ENCODE results near the gene COPS8. TPM values are rescaled to one million over a fixed set of nuclear protein-coding genes. Genes with fewer than 3 reads are reported as not detected.

COPS8 gene
- total RNA-seq, 5 donors from 2014 or later (not counting 1 experiment from before 2014, with no cell fraction given) = 27.6 to 49.4 (median 30.2) TPM

GRCh38 chr2:237057107-237057506 is 28.6 kb upstream of the COPS8 start:
- peaks cover 0 to 5% of the 10 kb centered on the region in 2 donors for H3K27me3 Mint-ChIP-seq
- H3K4me3 ChIP-seq (ENCODE audit: control insufficient read depth in 1 of 2, extremely low read depth in 1 of 2, low read length in 1 of 2) = no peak overlapping the region
- H3K9me3 ChIP-seq = no peaks in the 10 kb centered on the region
- H3K4me1 ChIP-seq (ENCODE audit: control insufficient read depth in 1 of 2, extremely low read depth in 1 of 2, insufficient read depth in 2 of 2, low read length in 2 of 2) = no peaks in the 10 kb centered on the region
- H3K36me3 Mint-ChIP-seq = no peaks in the 10 kb centered on the region
- ATAC-seq (replicated peaks in 1 of 4) (no peak), DNase-seq (no peak)
- H3K36me3 ChIP-seq (ENCODE audit: control insufficient read depth in 2 of 2, extremely low read depth in 1 of 2, insufficient read depth in 1 of 2, low read length in 1 of 2) = no peaks in the 10 kb centered on the region
- CTCF ChIA-PET = no interaction called here
- no CpG with 5 or more reads among the region's 5 CpGs for WGBS (ENCODE audit: insufficient coverage)
- peaks cover 1 to 5% (median 3%) of the 10 kb centered on the region in 3 donors for H3K4me1 Mint-ChIP-seq
- no peak overlapping the region for H3K4me3 Mint-ChIP-seq
- POLR2A ChIA-PET = no interaction called here
- peaks cover 0 to 4% of the 10 kb centered on the region in 2 experiments for H3K27me3 ChIP-seq (replicated peaks in 1 of 2; ENCODE audit: control insufficient read depth in 2 of 2, extremely low read depth in 1 of 2, insufficient read depth in 2 of 2, low read length in 1 of 2)
- H3K27ac Mint-ChIP-seq = no peak overlapping the region
- no peak overlapping the region for H3K27ac ChIP-seq (ENCODE audit: low read length)
- H3K9me3 Mint-ChIP-seq = no peaks in the 10 kb centered on the region

DNA sequence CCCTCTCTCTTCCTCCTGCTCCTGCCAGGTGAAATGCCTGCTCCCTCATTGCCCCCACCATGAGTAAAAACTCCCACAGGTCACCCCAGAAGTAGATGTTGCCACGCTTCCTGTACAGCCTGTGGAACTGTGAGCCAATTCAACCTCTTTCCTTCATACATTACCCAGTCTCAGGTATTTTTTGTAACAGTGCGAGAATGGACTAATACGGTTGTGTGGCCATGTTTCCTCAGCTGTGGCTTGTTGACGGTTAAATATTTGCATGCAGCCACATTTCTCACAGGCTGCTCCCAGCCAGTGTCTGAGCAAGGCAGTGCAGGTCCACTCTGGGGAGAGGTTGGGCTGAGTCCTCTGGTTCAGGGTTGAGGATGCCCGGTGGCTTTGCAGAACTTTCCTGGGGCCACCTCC is 27.8 kb upstream of the COPS8 start:
- H3K4me3 ChIP-seq (ENCODE audit: control insufficient read depth in 1 of 2, extremely low read depth in 1 of 2, low read length in 1 of 2) = no peak overlapping the region

DNA sequence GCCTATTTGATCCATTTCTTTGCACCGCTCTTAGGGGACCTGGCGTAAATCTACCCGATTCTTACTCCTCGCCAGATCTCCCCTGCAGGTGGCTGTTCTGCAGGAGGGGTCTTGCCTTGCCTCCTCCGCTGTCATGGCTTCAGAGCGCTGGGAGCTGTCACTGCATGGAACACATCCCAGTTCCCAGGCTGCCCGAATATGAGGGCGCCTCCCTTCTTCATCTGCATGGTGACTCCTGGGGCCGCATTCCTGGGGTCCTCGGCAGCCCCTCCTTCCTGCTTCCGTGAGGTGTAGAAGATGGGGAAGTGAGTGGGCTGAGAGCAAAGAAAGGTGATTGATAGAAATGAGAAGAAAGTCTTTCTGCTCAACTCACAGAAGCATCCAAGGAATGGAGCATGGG is 27.3 kb upstream of the COPS8 start:
- Mint-ChIP-seq H3K27ac (no peak overlapping the region), H3K27me3 (peaks cover 0 to 5% of the 10 kb centered on the region in 2 donors), H3K4me1 (peaks cover 1 to 5% (median 3%) of the 10 kb centered on the region in 3 donors), H3K9me3 (no peaks in the 10 kb centered on the region), H3K36me3 (no peaks in the 10 kb centered on the region), H3K4me3 (no peak overlapping the region)
- ChIA-PET CTCF (no interaction called here), POLR2A (interaction anchor here in 1 of 2 donors (0.5 kb wide), 1 partner anchor 312 kb away, joined by 3 read pairs; no protein-coding TSS in a partner anchor)
- Histone ChIP-seq H3K9me3 (no peaks in the 10 kb centered on the region), H3K27ac (ENCODE audit: low read length) (no peak overlapping the region), H3K4me3 (ENCODE audit: control insufficient read depth in 1 of 2, extremely low read depth in 1 of 2, low read length in 1 of 2) (no peak overlapping the region), H3K27me3 (replicated peaks in 1 of 2; ENCODE audit: control insufficient read depth in 2 of 2, extremely low read depth in 1 of 2, insufficient read depth in 2 of 2, low read length in 1 of 2) (peaks cover 0 to 4% of the 10 kb centered on the region in 2 experiments), H3K4me1 (ENCODE audit: control insufficient read depth in 1 of 2, extremely low read depth in 1 of 2, insufficient read depth in 2 of 2, low read length in 2 of 2) (no peaks in the 10 kb centered on the region), H3K36me3 (ENCODE audit: control insufficient read depth in 2 of 2, extremely low read depth in 1 of 2, insufficient read depth in 1 of 2, low read length in 1 of 2) (no peaks in the 10 kb centered on the region)
- no peak for ATAC-seq (replicated peaks in 1 of 4)
- WGBS (ENCODE audit: insufficient coverage) = 92% methylated on average over 8 of the region's 11 CpGs
- no peak for DNase-seq

More for the DNA sequence above, 27.8 kb upstream of the COPS8 start:
- no peaks in the 10 kb centered on the region for H3K9me3 ChIP-seq
- no peaks in the 10 kb centered on the region for H3K9me3 Mint-ChIP-seq
- H3K27me3 ChIP-seq (replicated peaks in 1 of 2; ENCODE audit: control insufficient read depth in 2 of 2, extremely low read depth in 1 of 2, insufficient read depth in 2 of 2, low read length in 1 of 2) = peaks cover 0 to 4% of the 10 kb centered on the region in 2 experiments
- H3K27me3 Mint-ChIP-seq = peaks cover 0 to 5% of the 10 kb centered on the region in 2 donors
- 68% methylated on average over 4 of the region's 5 CpGs for WGBS (ENCODE audit: insufficient coverage)
- no peak overlapping the region for H3K27ac ChIP-seq (ENCODE audit: low read length)
- ChIA-PET CTCF (no interaction called here), POLR2A (no interaction called here)
- H3K36me3 Mint-ChIP-seq = no peaks in the 10 kb centered on the region
- no peak for DNase-seq
- no peaks in the 10 kb centered on the region for H3K36me3 ChIP-seq (ENCODE audit: control insufficient read depth in 2 of 2, extremely low read depth in 1 of 2, insufficient read depth in 1 of 2, low read length in 1 of 2)
- no peaks in the 10 kb centered on the region for H3K4me1 ChIP-seq (ENCODE audit: control insufficient read depth in 1 of 2, extremely low read depth in 1 of 2, insufficient read depth in 2 of 2, low read length in 2 of 2)
- no peak overlapping the region for H3K4me3 Mint-ChIP-seq
- peaks cover 1 to 5% (median 3%) of the 10 kb centered on the region in 3 donors for H3K4me1 Mint-ChIP-seq
- no peak for ATAC-seq (replicated peaks in 1 of 4)
- H3K27ac Mint-ChIP-seq = no peak overlapping the region

DNA sequence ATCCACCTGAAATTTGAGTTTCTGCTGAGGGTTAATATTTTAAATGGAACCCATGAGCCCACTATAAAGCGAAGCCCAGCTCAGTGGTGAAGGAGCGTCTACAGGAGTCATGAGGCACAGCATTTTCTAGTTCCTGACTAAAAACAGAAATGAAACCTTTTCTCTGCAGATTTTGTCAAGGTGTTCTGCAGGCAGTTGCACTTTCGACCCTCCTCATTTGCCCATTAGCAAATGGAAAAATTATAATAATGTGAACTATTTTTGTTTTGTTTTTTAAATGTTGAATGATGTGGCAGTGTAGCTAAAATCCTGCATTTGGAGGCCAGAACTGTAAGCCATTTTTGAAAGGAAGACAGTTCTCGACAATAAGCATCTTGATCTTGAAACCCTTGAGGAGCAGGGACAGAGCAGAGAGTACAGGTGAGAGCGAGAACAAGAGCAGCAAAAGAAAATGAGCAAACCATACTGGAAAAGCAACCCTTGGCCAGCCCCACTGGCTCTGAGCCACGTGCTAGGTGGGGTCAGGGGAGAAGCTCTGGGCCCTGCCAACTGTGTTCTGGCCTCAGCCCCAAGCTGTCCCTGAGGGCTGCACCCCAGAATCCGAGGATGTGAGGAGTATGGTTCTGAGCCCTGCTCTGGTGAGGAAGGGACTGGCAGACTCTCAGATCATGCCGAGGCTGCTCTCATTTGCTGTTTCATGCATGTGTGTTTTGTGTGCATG is 26.4 kb upstream of the COPS8 start:
- Mint-ChIP-seq H3K4me1 (peaks cover 1 to 5% (median 3%) of the 10 kb centered on the region in 3 donors), H3K27ac (no peak overlapping the region), H3K27me3 (peaks cover 0 to 5% of the 10 kb centered on the region in 2 donors), H3K9me3 (no peaks in the 10 kb centered on the region), H3K4me3 (no peak overlapping the region), H3K36me3 (no peaks in the 10 kb centered on the region)
- H3K36me3 ChIP-seq (ENCODE audit: control insufficient read depth in 2 of 2, extremely low read depth in 1 of 2, insufficient read depth in 1 of 2, low read length in 1 of 2) = no peaks in the 10 kb centered on the region
- peaks cover 0 to 4% of the 10 kb centered on the region in 2 experiments for H3K27me3 ChIP-seq (replicated peaks in 1 of 2; ENCODE audit: control insufficient read depth in 2 of 2, extremely low read depth in 1 of 2, insufficient read depth in 2 of 2, low read length in 1 of 2)
- DNase-seq (no peak), ATAC-seq (replicated peaks in 1 of 4) (no peak)
- WGBS (ENCODE audit: insufficient coverage) = 44% methylated on average over 6 of the region's 8 CpGs
- no peaks in the 10 kb centered on the region for H3K9me3 ChIP-seq
- ChIA-PET POLR2A (interaction anchor here in 1 of 2 donors (0.5 kb wide), 1 partner anchor 313 kb away, joined by 3 read pairs; no protein-coding TSS in a partner anchor), CTCF (no interaction called here)
- H3K27ac ChIP-seq (ENCODE audit: low read length) = no peak overlapping the region
- no peak overlapping the region for H3K4me3 ChIP-seq (ENCODE audit: control insufficient read depth in 1 of 2, extremely low read depth in 1 of 2, low read length in 1 of 2)
- no peaks in the 10 kb centered on the region for H3K4me1 ChIP-seq (ENCODE audit: control insufficient read depth in 1 of 2, extremely low read depth in 1 of 2, insufficient read depth in 2 of 2, low read length in 2 of 2)

- DNase-seq = peak in 12 of 35 experiments; percentile 6 to 58 (median 17)
- ChIA-PET CTCF (interaction anchor here in 1 of 2 donors (0.7 kb wide), 1 partner anchor 45 kb away, joined by 3 read pairs; no protein-coding TSS in a partner anchor), POLR2A (no interaction called here)
- no peak overlapping the region for H3K27ac Mint-ChIP-seq
- H3K27me3 Mint-ChIP-seq = peaks cover 0 to 5% of the 10 kb centered on the region in 2 donors
- Histone ChIP-seq H3K27me3 (replicated peaks in 1 of 2; ENCODE audit: control insufficient read depth in 2 of 2, extremely low read depth in 1 of 2, insufficient read depth in 2 of 2, low read length in 1 of 2) (peaks cover 0 to 4% of the 10 kb centered on the region in 2 experiments), H3K4me3 (ENCODE audit: control insufficient read depth in 1 of 2, extremely low read depth in 1 of 2, low read length in 1 of 2) (no peak overlapping the region), H3K4me1 (ENCODE audit: control insufficient read depth in 1 of 2, extremely low read depth in 1 of 2, insufficient read depth in 2 of 2, low read length in 2 of 2) (no peaks in the 10 kb centered on the region), H3K36me3 (ENCODE audit: control insufficient read depth in 2 of 2, extremely low read depth in 1 of 2, insufficient read depth in 1 of 2, low read length in 1 of 2) (no peaks in the 10 kb centered on the region), H3K9me3 (no peaks in the 10 kb centered on the region), H3K27ac (ENCODE audit: low read length) (no peak overlapping the region)
- no peaks in the 10 kb centered on the region for H3K36me3 Mint-ChIP-seq
- peak in 1 of 4 experiments; percentile 33 for ATAC-seq (replicated peaks in 1 of 4)
- H3K9me3 Mint-ChIP-seq = no peaks in the 10 kb centered on the region
- H3K4me1 Mint-ChIP-seq = peaks cover 1 to 5% (median 3%) of the 10 kb centered on the region in 3 donors
- H3K4me3 Mint-ChIP-seq = no peak overlapping the region
- 29% methylated on average over 10 of the region's 15 CpGs for WGBS (ENCODE audit: insufficient coverage)
Measured at GRCh38 chr2:237060534-237061312, 25.0 kb upstream of the COPS8 start.

DNA sequence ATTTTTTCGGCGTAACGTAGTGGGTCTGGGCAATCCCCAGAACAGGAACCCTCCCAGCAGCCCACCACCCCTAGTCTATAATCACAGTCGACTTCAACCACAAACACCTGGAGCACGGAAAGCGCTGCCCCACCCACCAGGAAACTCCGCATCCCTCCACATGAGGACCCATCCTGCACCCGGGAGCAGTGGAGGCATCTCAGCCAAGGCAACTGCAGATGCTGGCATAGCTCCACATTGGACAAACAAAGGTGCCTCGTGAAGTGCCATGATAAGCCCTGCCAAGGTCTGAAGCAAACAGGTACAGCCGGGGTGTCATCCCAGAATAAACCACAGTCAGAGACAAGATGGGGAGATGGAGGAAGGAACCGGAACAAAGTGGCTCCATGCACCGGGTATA is 24.3 kb upstream of the COPS8 start:
- Mint-ChIP-seq H3K36me3 (no peaks in the 10 kb centered on the region), H3K27ac (no peak overlapping the region), H3K27me3 (peaks cover 0 to 5% of the 10 kb centered on the region in 2 donors), H3K9me3 (no peaks in the 10 kb centered on the region), H3K4me3 (no peak overlapping the region), H3K4me1 (peaks cover 1 to 5% (median 3%) of the 10 kb centered on the region in 3 donors)
- no peak overlapping the region for H3K27ac ChIP-seq (ENCODE audit: low read length)
- H3K4me1 ChIP-seq (ENCODE audit: control insufficient read depth in 1 of 2, extremely low read depth in 1 of 2, insufficient read depth in 2 of 2, low read length in 2 of 2) = no peaks in the 10 kb centered on the region
- POLR2A ChIA-PET = no interaction called here
- no peaks in the 10 kb centered on the region for H3K9me3 ChIP-seq
- DNase-seq = no peak
- no peak overlapping the region for H3K4me3 ChIP-seq (ENCODE audit: control insufficient read depth in 1 of 2, extremely low read depth in 1 of 2, low read length in 1 of 2)
- H3K27me3 ChIP-seq (replicated peaks in 1 of 2; ENCODE audit: control insufficient read depth in 2 of 2, extremely low read depth in 1 of 2, insufficient read depth in 2 of 2, low read length in 1 of 2) = peaks cover 0 to 4% of the 10 kb centered on the region in 2 experiments
- H3K36me3 ChIP-seq (ENCODE audit: control insufficient read depth in 2 of 2, extremely low read depth in 1 of 2, insufficient read depth in 1 of 2, low read length in 1 of 2) = no peaks in the 10 kb centered on the region
- no peak for ATAC-seq (replicated peaks in 1 of 4)
- 88% methylated on average over 9 of the region's 12 CpGs for WGBS (ENCODE audit: insufficient coverage)
- CTCF ChIA-PET = no interaction called here
